Astrocyte (in vitro differentiated cells and primary cell): ENCODE results near the gene SYT7.

ENCODE experiments used
- EZH2 ChIP-seq: IDR thresholded peaks from 2 replicates; pipeline ENCODE4 v1.6.1; 2012; ENCODE audit warnings: mild to moderate bottlenecking, low read length, inconsistent platforms; ENCODE audit not compliant: insufficient read depth
- TF ChIP-seq, protein P1 (sequence below): IDR thresholded peaks from 2 replicates; pipeline ENCODE4 v1.5.1; 2011; ENCODE audit warnings: low read depth, mild to moderate bottlenecking, inconsistent platforms, low read length, moderate library complexity; ENCODE audit not compliant: insufficient read depth

DNA sequence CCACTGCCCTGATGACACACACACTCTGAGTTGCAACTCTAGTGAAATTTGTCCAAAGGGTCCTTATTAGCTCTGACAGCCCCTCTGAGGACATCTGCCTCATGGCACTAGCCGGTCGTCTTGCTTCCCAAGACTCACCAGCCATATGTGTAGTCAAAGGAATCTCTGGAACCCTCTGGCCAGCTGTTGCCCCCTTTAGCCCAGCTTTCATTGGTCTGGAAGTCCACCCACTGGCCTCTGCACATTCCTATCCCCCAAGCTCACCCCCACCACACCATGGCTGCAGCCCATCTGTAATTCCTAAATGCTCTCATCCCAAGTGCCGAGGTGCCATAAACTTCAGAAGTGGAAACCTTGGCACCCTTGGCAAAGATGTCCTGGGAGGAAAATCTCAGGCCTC, 24.3 kb downstream of the SYT7 start:
- no peak for TF ChIP-seq EZH2
- TF ChIP-seq, protein P1, sequence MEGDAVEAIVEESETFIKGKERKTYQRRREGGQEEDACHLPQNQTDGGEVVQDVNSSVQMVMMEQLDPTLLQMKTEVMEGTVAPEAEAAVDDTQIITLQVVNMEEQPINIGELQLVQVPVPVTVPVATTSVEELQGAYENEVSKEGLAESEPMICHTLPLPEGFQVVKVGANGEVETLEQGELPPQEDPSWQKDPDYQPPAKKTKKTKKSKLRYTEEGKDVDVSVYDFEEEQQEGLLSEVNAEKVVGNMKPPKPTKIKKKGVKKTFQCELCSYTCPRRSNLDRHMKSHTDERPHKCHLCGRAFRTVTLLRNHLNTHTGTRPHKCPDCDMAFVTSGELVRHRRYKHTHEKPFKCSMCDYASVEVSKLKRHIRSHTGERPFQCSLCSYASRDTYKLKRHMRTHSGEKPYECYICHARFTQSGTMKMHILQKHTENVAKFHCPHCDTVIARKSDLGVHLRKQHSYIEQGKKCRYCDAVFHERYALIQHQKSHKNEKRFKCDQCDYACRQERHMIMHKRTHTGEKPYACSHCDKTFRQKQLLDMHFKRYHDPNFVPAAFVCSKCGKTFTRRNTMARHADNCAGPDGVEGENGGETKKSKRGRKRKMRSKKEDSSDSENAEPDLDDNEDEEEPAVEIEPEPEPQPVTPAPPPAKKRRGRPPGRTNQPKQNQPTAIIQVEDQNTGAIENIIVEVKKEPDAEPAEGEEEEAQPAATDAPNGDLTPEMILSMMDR: no peak
